Nephron progenitor cell (in vitro differentiated cells): ENCODE measurements around the gene TMEM218.
A peak's percentile ranks its signal among the peaks of the same experiment; 100 is the strongest.
"Not testable (repeated sequence)": the region's sequence is repeated elsewhere in the genome, so short reads cannot be mapped to it uniquely, and the experiment has no call there.

Experiments used
- DNase-seq: peaks from one replicate; pipeline ENCODE4 v3.0.0; 2021
- H3K27ac Mint-ChIP-seq: 2 replicates; pipeline ENCODE4 v1.8.0; 2021; ENCODE audit warnings: mild to moderate bottlenecking, moderate library complexity, mixed read lengths
- H3K27me3 Mint-ChIP-seq: 2 replicates; pipeline ENCODE4 v1.8.0; 2021; ENCODE audit warnings: mild to moderate bottlenecking, low read depth, mixed read lengths; ENCODE audit not compliant: poor library complexity
- H3K36me3 Mint-ChIP-seq: 2 replicates; pipeline ENCODE4 v1.8.0; 2021; ENCODE audit warnings: low read depth, mixed read lengths
- H3K4me1 Mint-ChIP-seq: 2 replicates; pipeline ENCODE4 v1.8.0; 2021; ENCODE audit warnings: mixed read lengths
- H3K4me3 Mint-ChIP-seq: 2 replicates; pipeline ENCODE4 v1.8.0; 2021; ENCODE audit warnings: mild to moderate bottlenecking, moderate library complexity, mixed read lengths
- H3K9me3 Mint-ChIP-seq: 2 replicates; pipeline ENCODE4 v1.8.0; 2021; ENCODE audit warnings: mild to moderate bottlenecking, moderate library complexity, mixed read lengths
- TF ChIP-seq, protein P1 (sequence below): fragments of 200-600 bp; sonication (generic); IDR thresholded peaks from 2 replicates; pipeline ENCODE4 v1.5.0; 2021; ENCODE audit warnings: antibody characterized with exemption

TMEM218 gene

DNA sequence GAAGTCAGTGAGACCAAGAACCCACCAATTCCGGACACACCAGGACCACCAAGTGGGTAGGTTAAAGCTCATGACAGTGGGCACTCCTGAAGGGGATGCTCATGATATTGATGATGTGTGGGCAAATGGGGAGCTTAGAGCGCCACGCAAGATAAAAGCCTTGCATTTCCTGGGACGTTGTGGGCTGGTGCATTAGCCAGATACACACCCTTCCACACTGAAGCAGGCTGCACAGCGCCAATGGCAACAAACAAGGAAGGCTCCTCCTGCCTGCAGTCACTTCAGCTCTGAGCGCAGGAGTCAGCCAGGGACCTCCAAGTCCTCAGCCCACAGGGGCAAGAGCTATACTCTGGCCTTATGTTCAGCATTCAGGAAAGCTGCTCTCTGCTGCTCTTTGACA, 20.6 kb downstream of the TMEM218 start:
- DNase-seq: no peak
- TF ChIP-seq, protein P1, sequence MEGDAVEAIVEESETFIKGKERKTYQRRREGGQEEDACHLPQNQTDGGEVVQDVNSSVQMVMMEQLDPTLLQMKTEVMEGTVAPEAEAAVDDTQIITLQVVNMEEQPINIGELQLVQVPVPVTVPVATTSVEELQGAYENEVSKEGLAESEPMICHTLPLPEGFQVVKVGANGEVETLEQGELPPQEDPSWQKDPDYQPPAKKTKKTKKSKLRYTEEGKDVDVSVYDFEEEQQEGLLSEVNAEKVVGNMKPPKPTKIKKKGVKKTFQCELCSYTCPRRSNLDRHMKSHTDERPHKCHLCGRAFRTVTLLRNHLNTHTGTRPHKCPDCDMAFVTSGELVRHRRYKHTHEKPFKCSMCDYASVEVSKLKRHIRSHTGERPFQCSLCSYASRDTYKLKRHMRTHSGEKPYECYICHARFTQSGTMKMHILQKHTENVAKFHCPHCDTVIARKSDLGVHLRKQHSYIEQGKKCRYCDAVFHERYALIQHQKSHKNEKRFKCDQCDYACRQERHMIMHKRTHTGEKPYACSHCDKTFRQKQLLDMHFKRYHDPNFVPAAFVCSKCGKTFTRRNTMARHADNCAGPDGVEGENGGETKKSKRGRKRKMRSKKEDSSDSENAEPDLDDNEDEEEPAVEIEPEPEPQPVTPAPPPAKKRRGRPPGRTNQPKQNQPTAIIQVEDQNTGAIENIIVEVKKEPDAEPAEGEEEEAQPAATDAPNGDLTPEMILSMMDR: no peak
- no peak overlapping the region for H3K4me3 Mint-ChIP-seq
- H3K27me3 Mint-ChIP-seq: peaks cover 18% of the 10 kb centered on the region
- no peak overlapping the region for H3K27ac Mint-ChIP-seq
- H3K36me3 Mint-ChIP-seq: peaks cover 1% of the 10 kb centered on the region
- H3K9me3 Mint-ChIP-seq: no peaks in the 10 kb centered on the region
- H3K4me1 Mint-ChIP-seq: peaks cover 30% of the 10 kb centered on the region

DNA sequence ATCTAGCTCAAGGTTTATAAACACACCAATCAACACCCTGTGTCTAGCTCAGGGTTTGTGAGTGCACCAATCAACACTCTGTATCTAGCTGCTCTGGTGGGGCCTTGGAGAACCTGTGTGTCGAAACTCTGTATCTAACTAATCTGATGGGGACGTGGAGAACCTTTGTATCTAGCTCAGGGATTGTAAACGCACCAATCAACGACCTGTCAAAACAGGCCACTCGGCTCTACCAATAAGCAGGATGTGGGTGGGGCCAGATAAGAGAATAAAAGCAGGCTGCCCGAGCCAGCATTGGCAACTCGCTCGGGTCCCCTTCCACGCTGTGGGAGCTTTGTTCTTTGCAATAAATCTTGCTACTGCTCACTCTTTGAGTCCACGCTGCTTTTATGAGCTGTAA, 21.3 kb downstream of the TMEM218 start:
- H3K4me1 Mint-ChIP-seq: peaks cover 30% of the 10 kb centered on the region
- peaks cover 20% of the 10 kb centered on the region for H3K27me3 Mint-ChIP-seq
- not testable (repeated sequence) for H3K4me3 Mint-ChIP-seq, DNase-seq, H3K9me3 Mint-ChIP-seq, H3K36me3 Mint-ChIP-seq, H3K27ac Mint-ChIP-seq

- not testable (repeated sequence) for H3K27ac Mint-ChIP-seq, H3K4me3 Mint-ChIP-seq, DNase-seq, H3K36me3 Mint-ChIP-seq, H3K9me3 Mint-ChIP-seq
- peaks cover 31% of the 10 kb centered on the region for H3K4me1 Mint-ChIP-seq
- peaks cover 24% of the 10 kb centered on the region for H3K27me3 Mint-ChIP-seq
Measured at GRCh38 chr11:125089481-125089880, 21.9 kb downstream of the TMEM218 start.

- peaks cover 35% of the 10 kb centered on the region for H3K4me1 Mint-ChIP-seq
Measured at GRCh38 chr11:125088576-125089455, 22.6 kb downstream of the TMEM218 start.

GRCh38 chr11:125088123-125088522, 23.3 kb downstream of the TMEM218 start:
- Mint-ChIP-seq H3K4me1 (peaks cover 40% of the 10 kb centered on the region), H3K9me3 (no peaks in the 10 kb centered on the region), H3K27ac (no peak overlapping the region), H3K36me3 (no peaks in the 10 kb centered on the region), H3K27me3 (peaks cover 25% of the 10 kb centered on the region), H3K4me3 (no peak overlapping the region)
- TF ChIP-seq, protein P1: no peak
- no peak for DNase-seq

More at GRCh38 chr11:125088576-125089455, 22.6 kb downstream of the TMEM218 start:
- Mint-ChIP-seq H3K27me3 (peaks cover 25% of the 10 kb centered on the region), H3K36me3 (no peaks in the 10 kb centered on the region), H3K4me3 (no peak overlapping the region), H3K9me3 (no peaks in the 10 kb centered on the region), H3K27ac (no peak overlapping the region)
- no peak for DNase-seq
- TF ChIP-seq, protein P1: no peak

DNA sequence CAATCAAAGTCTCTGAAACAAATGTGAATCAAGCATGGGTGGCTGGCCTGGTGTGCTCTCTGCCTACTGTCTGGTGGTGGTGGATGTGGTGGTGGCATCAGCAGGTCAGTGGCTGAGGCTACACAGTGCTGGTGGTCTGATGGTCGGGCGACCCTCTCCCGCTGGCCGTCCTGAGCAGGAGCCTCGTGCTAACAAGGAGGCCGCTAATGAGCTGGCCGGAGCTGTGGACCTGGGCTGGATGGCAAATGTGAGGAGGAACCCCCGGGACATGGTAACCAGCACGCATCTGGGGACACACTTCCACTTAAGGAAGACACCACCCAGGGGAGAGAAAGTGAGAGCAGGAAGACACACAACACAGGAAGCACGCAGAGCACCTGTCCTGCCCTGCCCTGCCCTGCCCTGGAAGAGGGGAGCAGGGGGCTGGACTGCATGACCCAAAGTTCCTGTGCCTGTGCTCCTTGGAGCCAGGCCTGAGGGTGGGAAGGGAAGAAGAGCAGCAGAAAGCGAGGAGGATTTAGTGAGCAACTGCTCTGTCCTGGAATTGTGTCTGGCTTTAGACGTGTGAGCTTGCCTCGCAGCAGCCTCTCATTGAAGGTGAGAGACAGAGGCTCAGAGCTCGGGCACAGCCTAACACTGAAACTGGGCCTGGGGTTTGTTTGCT, 24.7 kb downstream of the TMEM218 start:
- DNase-seq: no peak
- TF ChIP-seq, protein P1: no peak
- Mint-ChIP-seq H3K4me1 (peaks cover 35% of the 10 kb centered on the region), H3K9me3 (no peaks in the 10 kb centered on the region), H3K27ac (peak overlapping the region; percentile 13), H3K4me3 (no peak overlapping the region), H3K27me3 (peaks cover 23% of the 10 kb centered on the region), H3K36me3 (no peaks in the 10 kb centered on the region)
